ENCODE data around the gene IZUMO4. TPM values are rescaled to one million over a fixed set of nuclear protein-coding genes. Genes with fewer than 3 reads are reported as not detected.

Gene IZUMO4
- total RNA-seq, 1 experiment from 2014 or later: 2.5 TPM

- H3K36me3 ChIP-seq (ENCODE audit: insufficient read depth, low read length, poor library complexity, severe bottlenecking): peaks cover 28% of the 10 kb centered on the region
- no peak for DNase-seq (ENCODE audit: low spot score)
- BruUV-seq (replicated peaks): no TSS peak
- CTCF ChIA-PET: no interaction called here
- peaks cover 15% of the 10 kb centered on the region for H3K4me1 ChIP-seq (ENCODE audit: insufficient read depth, low read length, poor library complexity, severe bottlenecking)
- POLR2A ChIA-PET (ENCODE audit: low non-redundant PET): no interaction called here
- no peaks in the 10 kb centered on the region for H3K27me3 ChIP-seq (replicated peaks; ENCODE audit: insufficient read depth, low read depth, low read length, poor library complexity)
- H3K27ac ChIP-seq (ENCODE audit: low read depth, low read length, poor library complexity, severe bottlenecking): no peak overlapping the region
- H3K4me3 ChIP-seq (ENCODE audit: low read depth, low read length, poor library complexity, severe bottlenecking): no peak overlapping the region
- intact Hi-C loops (cut with micrococcal nuclease; ENCODE audit: unreplicated experiment): no loop called here
- no peaks in the 10 kb centered on the region for H3K9me3 ChIP-seq (ENCODE audit: low read depth, low read length, poor library complexity, severe bottlenecking)
- TF ChIP-seq CTCF (conservative IDR thresholded peaks at IDR 0.05; ENCODE audit: low read depth, low read length) (no peak), EZH2 (IDR thresholded peaks at IDR 0.05; ENCODE audit: borderline replicate concordance, low read depth, low read length, poor library complexity, severe bottlenecking) (no peak)
These were observed 2.4 kb downstream of the IZUMO4 start for GRCh38 chr19:2099054-2099501.

GRCh38 chr19:2099937-2100718, 3.4 kb downstream of the IZUMO4 start:
- no peak overlapping the region for H3K4me3 ChIP-seq (ENCODE audit: low read depth, low read length, poor library complexity, severe bottlenecking)
- intact Hi-C loops (cut with micrococcal nuclease; ENCODE audit: unreplicated experiment): no loop called here
- ChIA-PET CTCF (no interaction called here), POLR2A (ENCODE audit: low non-redundant PET) (no interaction called here)
- H3K27ac ChIP-seq (ENCODE audit: low read depth, low read length, poor library complexity, severe bottlenecking): no peak overlapping the region
- H3K36me3 ChIP-seq (ENCODE audit: insufficient read depth, low read length, poor library complexity, severe bottlenecking): peaks cover 36% of the 10 kb centered on the region
- no peaks in the 10 kb centered on the region for H3K9me3 ChIP-seq (ENCODE audit: low read depth, low read length, poor library complexity, severe bottlenecking)
- no peak for DNase-seq (ENCODE audit: low spot score)
- H3K4me1 ChIP-seq (ENCODE audit: insufficient read depth, low read length, poor library complexity, severe bottlenecking): peaks cover 8% of the 10 kb centered on the region
- no peak for TF ChIP-seq CTCF (conservative IDR thresholded peaks at IDR 0.05; ENCODE audit: low read depth, low read length)
- TF ChIP-seq EZH2 (IDR thresholded peaks at IDR 0.05; ENCODE audit: borderline replicate concordance, low read depth, low read length, poor library complexity, severe bottlenecking): no peak
- H3K27me3 ChIP-seq (replicated peaks; ENCODE audit: insufficient read depth, low read depth, low read length, poor library complexity): no peaks in the 10 kb centered on the region
- no TSS peak for BruUV-seq (replicated peaks)

- peaks cover 39% of the 10 kb centered on the region for H3K36me3 ChIP-seq (ENCODE audit: insufficient read depth, low read length, poor library complexity, severe bottlenecking)
These were observed 4.0 kb downstream of the IZUMO4 start for GRCh38 chr19:2100719-2101061.

More at GRCh38 chr19:2100719-2101061, 4.0 kb downstream of the IZUMO4 start:
- BruUV-seq (replicated peaks): no TSS peak
- intact Hi-C loops (cut with micrococcal nuclease; ENCODE audit: unreplicated experiment): no loop called here
- no peak for TF ChIP-seq CTCF (conservative IDR thresholded peaks at IDR 0.05; ENCODE audit: low read depth, low read length)
- TF ChIP-seq EZH2 (IDR thresholded peaks at IDR 0.05; ENCODE audit: borderline replicate concordance, low read depth, low read length, poor library complexity, severe bottlenecking): no peak
- H3K4me3 ChIP-seq (ENCODE audit: low read depth, low read length, poor library complexity, severe bottlenecking): no peak overlapping the region
- DNase-seq (ENCODE audit: low spot score): no peak
- H3K27me3 ChIP-seq (replicated peaks; ENCODE audit: insufficient read depth, low read depth, low read length, poor library complexity): no peaks in the 10 kb centered on the region
- ChIA-PET CTCF (no interaction called here), POLR2A (ENCODE audit: low non-redundant PET) (no interaction called here)
- H3K27ac ChIP-seq (ENCODE audit: low read depth, low read length, poor library complexity, severe bottlenecking): no peak overlapping the region
- H3K9me3 ChIP-seq (ENCODE audit: low read depth, low read length, poor library complexity, severe bottlenecking): peaks cover 5% of the 10 kb centered on the region
- H3K4me1 ChIP-seq (ENCODE audit: insufficient read depth, low read length, poor library complexity, severe bottlenecking): peaks cover 8% of the 10 kb centered on the region
